PFSK-1 (cell line): ENCODE measurements around the gene TBKBP1.

ENCODE experiments used
- FOXP2 ChIP-seq: optimal IDR thresholded peaks from 2 replicates; pipeline ENCODE3; 2011; ENCODE audit warnings: borderline replicate concordance, control low read depth, inconsistent platforms; ENCODE audit not compliant: insufficient read depth; ENCODE audit errors: extremely low read length, extremely low read depth
- POLR2AphosphoS5 ChIP-seq: IDR thresholded peaks from 2 replicates; pipeline ENCODE4 v1.6.1; 2012; ENCODE audit warnings: low read depth, mild to moderate bottlenecking, control low read depth, low read length, moderate library complexity
- REST ChIP-seq, 2 experiments: IDR thresholded peaks; 2 replicates each; pipeline versions ENCODE4 v1.6.1 to v1.8.0; 2011 to 2012; ENCODE audit warnings: low read depth in 2 of 2, low read length in 2 of 2, control low read depth in 1 of 2, inconsistent platforms in 1 of 2, mild to moderate bottlenecking in 1 of 2, moderate library complexity in 1 of 2; ENCODE audit not compliant: insufficient read depth in 1 of 2
- SIN3A ChIP-seq: IDR thresholded peaks from 2 replicates; pipeline ENCODE4 v1.6.1; 2012; ENCODE audit warnings: mild to moderate bottlenecking, low read length, moderate library complexity, borderline replicate concordance; ENCODE audit not compliant: insufficient read depth
- TAF1 ChIP-seq: IDR thresholded peaks from 2 replicates; pipeline ENCODE4 v1.6.1; 2012; ENCODE audit warnings: low read length, control low read depth, borderline replicate concordance; ENCODE audit not compliant: insufficient read depth

The TBKBP1 gene

GRCh38 chr17:47738178-47738577 is 44.2 kb downstream of the TBKBP1 start:
- no peak for TF ChIP-seq TAF1
- TF ChIP-seq REST (IDR thresholded peaks at IDR 0.05; ENCODE audit: insufficient read depth in 1 of 2, low read depth in 2 of 2, low read length in 2 of 2), result no peak
- no peak for TF ChIP-seq FOXP2
- no peak for TF ChIP-seq SIN3A
- TF ChIP-seq POLR2AphosphoS5, result no peak

GRCh38 chr17:47739150-47739549 is 45.2 kb downstream of the TBKBP1 start:
- TF ChIP-seq POLR2AphosphoS5, result no peak

DNA sequence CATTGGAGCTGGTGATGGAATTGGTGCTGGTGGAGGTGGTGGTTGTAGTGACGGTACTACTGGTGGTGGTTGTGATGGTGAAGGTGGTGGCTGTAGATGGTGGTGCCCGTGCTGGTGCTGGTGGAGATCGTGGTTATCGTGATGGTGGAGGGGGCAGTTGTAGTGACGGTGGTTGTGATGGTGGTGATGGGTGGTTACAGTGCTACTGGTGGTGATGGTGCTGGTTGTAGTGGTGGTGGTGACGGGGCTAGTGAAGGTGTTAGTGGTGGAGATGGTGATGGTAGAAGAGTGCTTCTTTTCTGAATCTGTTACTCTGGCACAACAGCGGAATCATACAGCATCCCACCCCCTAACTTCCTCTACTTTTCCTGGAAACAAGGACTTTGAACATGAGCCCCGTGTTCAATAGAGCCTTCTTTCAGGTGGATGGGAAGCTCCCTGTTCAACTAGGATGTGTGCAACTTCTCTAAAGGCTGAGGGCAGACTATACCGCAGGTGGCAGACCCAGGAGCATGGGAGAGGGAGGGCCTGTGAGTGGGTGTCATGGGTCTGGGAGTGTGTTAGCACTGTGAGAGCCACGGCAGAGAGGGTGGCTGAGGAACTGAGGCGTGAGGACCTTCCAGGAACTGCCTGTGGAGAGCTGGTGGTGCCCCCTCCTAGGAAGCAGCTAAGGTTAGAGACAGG is 47.3 kb downstream of the TBKBP1 start:
- TF ChIP-seq POLR2AphosphoS5, result no peak
- TF ChIP-seq TAF1, result no peak
- TF ChIP-seq SIN3A, result no peak
- no peak for TF ChIP-seq FOXP2

DNA sequence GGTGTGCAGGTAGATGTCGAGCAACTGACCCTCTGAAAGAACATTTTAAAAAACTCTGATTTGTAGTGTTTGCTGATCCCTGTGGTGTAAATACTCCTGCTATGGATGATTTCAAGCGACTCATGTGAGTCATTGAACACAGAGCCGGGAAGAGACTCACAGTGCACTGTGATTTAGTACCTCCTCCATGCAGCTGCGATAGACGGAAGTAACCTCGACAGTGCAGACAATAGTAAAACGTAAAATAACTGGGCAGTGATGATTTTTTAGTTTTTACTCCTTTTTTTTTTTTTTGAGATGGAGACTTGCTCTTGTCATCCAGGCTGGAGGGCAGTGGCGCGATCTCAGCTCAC is 47.8 kb downstream of the TBKBP1 start:
- no peak for TF ChIP-seq SIN3A
- no peak for TF ChIP-seq FOXP2
- no peak for TF ChIP-seq REST (IDR thresholded peaks at IDR 0.05; ENCODE audit: insufficient read depth in 1 of 2, low read depth in 2 of 2, low read length in 2 of 2)
- TF ChIP-seq POLR2AphosphoS5, result no peak
- no peak for TF ChIP-seq TAF1

GRCh38 chr17:47742319-47743181 is 48.6 kb downstream of the TBKBP1 start:
- no peak for TF ChIP-seq REST (IDR thresholded peaks at IDR 0.05; ENCODE audit: insufficient read depth in 1 of 2, low read depth in 2 of 2, low read length in 2 of 2)
- TF ChIP-seq SIN3A, result no peak
- no peak for TF ChIP-seq POLR2AphosphoS5
- no peak for TF ChIP-seq TAF1
